Activated naive CD4-positive, alpha-beta T cell treated with anti-CD3 and anti-CD28 coated beads, Interleukin-2, amount 50 U/mL, for 72 hours (primary cell): Measurements from ENCODE around the gene CAMKMT. TPM values are rescaled to one million over a fixed set of nuclear protein-coding genes. Genes with fewer than 3 reads are reported as not detected.
A peak's percentile ranks its signal among the peaks of the same experiment; 100 is the strongest.

Experiments used
- ATAC-seq, 2 donors: fragments of 150-1000 bp; cut with Tn5 transposase; 2 replicates each; pipeline ENCODE4 v1.10.0; 2021; ENCODE audit warnings: mild to moderate bottlenecking in 2 of 2, moderate library complexity in 2 of 2
- DNase-seq, 2 donors: peaks; one replicate each; pipeline ENCODE4 v3.0.0; 2021 to 2022; ENCODE audit warnings: low spot score in 2 of 2
- H3K27ac Mint-ChIP-seq, 2 donors: one replicate each; pipeline ENCODE4 v1.8.0; 2022; ENCODE audit warnings: mild to moderate bottlenecking in 2 of 2, mixed read lengths in 2 of 2
- H3K36me3 Mint-ChIP-seq, 2 donors: one replicate each; pipeline ENCODE4 v1.8.0; 2022; ENCODE audit warnings: mixed read lengths in 2 of 2
- H3K9me3 Mint-ChIP-seq, 2 donors: one replicate each; pipeline ENCODE4 v1.8.0; 2022; ENCODE audit warnings: mixed read lengths in 2 of 2
- total RNA-seq, 2 donors: library from RNA; stranded (reverse); gene quantifications; one replicate each; pipeline ENCODE4 v1.2.3, GENCODE V29; 2022

Gene CAMKMT
- 10 to 100 TPM; 14.6 to 17.3 TPM for total RNA-seq

DNA sequence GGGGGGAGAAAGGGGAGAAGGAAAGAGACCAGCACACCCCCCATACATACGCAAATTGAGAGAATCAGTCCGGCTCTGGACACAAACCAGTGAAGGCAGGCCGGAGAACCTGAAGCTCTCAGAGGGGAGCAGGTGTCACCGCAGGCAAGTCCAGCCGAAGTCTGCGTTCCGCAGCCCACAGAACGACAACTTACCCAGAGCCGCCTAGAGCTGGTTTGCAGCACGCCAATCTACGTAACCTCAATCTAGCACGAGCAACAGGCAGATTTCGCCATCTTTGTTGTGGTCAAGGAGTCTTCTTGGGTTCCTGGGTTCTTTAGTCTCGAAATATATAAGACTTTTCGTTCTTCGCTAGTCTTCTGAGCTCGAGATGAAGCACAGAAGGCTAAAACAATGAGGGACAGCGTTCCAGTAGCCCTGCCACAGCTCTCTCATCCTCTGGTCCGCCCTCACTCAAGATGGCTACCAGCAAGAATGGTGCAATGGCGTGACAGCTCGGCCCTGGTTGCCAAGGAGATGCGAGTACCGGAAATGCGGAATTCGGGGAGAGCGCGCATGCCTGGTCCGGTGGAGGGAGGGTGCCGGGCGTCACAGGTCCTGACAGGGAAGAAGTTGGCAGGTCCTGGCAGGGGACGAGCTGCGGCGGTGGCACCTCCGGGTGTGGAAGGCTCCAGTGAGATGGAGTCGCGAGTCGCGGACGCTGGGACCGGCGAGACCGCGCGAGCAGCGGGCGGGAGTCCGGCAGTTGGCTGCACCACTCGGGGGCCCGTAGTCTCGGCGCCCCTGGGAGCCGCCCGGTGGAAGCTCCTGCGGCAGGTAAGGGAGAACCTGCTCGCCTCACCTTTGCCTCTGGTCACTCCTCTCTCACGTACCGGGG lies at the start of gene CAMKMT, which contains the start of gene PREPL:
CAMKMT (plus strand) TSS at position 618 of the 877 bp plus-strand sequence.
PREPL (minus strand) TSS at position 165 of the 877 bp plus-strand sequence. CDS start 15,152 bp downstream, outside the sequence.
- DNase-seq: peak; percentile 95 to 98
- Mint-ChIP-seq H3K36me3 (peaks cover 4 to 23% of the 10 kb centered on the region in 2 donors), H3K9me3 (no peaks in the 10 kb centered on the region), H3K27ac (peak within 1 kb of the TSS; percentile 100)
- peak; percentile 88 to 90 for ATAC-seq

DNA sequence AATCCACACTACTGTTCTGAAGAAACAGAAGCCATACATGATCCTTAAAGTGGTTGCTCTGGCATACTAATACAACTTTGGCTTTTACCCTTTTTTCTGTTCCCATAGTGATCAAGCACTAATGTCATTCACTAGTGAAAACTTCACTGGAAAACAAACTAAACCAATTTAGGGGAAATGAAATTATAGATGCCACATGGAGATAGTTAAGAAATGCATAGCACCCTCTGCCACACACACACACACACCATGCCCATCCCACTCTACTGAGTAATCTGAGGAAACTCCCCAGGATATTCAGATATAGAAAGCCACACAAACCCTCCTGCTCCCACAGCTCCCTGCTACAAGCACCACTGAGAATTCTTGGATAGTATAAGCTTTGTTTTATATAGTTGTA lies 47.4 kb upstream of the CAMKMT start:
- DNase-seq: no peak
- peaks cover 52 to 63% of the 10 kb centered on the region in 2 donors for H3K36me3 Mint-ChIP-seq
- no peak for ATAC-seq
- H3K9me3 Mint-ChIP-seq: peaks cover 8 to 18% of the 10 kb centered on the region in 2 donors
- H3K27ac Mint-ChIP-seq: no peak overlapping the region

DNA sequence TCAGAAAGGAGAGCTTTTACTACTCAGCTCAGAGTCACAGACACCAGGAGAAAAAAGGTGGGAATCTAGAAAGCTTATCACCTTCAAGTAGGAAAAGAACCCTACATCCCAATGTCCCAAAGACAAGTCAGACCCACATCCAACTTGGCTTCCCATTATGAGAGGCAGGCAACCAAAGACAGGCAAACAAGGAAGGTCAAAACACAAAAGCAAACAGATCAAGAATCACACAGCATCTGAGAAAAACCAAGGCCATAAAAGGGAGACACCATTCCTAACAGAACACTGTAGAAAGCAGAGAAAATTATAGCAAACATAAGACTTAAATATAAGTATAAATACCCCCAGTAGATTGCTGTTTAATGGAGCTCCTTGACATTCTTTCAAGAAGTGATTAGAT lies 45.8 kb upstream of the CAMKMT start:
- DNase-seq (no peak), ATAC-seq (no peak)
- no peak overlapping the region for H3K27ac Mint-ChIP-seq
- H3K36me3 Mint-ChIP-seq: peaks cover 48 to 51% of the 10 kb centered on the region in 2 donors
- peaks cover 3 to 13% of the 10 kb centered on the region in 2 donors for H3K9me3 Mint-ChIP-seq

DNA sequence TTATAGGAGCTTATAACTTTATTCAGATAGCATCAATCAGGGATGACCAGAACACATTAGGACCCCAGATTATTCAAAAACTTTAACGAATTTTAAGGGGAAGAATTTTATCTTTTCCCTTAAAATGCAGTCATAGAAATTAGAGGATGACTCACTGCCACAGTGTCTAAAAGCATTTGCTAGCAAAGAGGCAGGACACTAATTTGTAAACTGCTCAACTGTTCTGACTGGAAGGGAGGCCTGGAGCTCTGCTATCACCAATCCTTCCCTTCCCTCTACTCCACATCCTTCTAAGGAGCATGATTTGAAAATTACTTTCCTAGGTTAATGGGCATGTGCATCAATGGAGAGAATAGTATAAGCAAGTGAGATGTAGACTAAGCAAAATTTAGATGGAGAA lies 40.9 kb upstream of the CAMKMT start:
- no peak for ATAC-seq
- peaks cover 13 to 20% of the 10 kb centered on the region in 2 donors for H3K36me3 Mint-ChIP-seq

DNA sequence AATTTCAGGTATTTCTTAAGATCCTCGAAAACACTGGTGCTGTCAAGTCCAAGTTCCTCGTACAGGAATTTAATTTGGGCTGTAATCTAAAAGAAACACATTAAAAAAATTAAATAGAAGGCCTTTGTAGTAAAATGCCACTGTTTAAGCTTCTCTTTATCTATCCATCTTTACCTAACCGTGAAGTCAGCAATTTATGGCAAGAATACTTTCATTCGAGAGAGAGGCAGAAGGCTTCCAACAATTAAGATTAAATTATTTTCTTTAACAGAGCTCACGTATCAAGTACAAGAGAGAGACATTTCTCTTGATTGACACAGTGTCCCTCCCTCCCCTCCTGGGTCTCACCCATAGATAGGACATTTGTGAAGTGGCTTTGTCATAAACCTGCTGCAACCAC lies 40.4 kb upstream of the CAMKMT start:
- DNase-seq (no peak), ATAC-seq (no peak)
- no peak overlapping the region for H3K27ac Mint-ChIP-seq
- no peaks in the 10 kb centered on the region for H3K9me3 Mint-ChIP-seq
- H3K36me3 Mint-ChIP-seq: peaks cover 8 to 14% of the 10 kb centered on the region in 2 donors

More for the DNA sequence above, 40.9 kb upstream of the CAMKMT start:
- Mint-ChIP-seq H3K27ac (no peak overlapping the region), H3K9me3 (no peaks in the 10 kb centered on the region)
- no peak for DNase-seq

DNA sequence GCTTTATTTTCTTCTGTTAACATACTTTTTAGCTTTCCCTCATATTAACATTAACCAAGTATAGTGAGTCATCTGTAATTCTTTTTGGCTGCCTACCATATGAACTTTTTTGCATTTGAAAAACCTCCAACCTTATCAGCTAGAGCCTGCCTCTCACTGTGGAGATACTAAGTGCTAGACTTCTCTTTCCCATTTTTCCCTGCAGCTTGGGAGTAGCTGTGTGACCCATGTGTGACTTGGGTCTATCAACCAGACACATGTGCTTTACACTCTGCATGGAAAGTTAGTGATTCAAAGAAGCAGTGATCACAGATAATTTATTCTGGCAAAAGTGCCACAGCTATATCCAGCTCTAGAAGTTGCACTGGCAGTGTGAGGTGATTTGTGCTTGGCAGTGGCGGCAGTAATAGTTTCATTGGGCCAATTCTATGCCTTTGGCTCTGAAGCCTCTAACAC lies 36.7 kb upstream of the CAMKMT start:
- H3K27ac Mint-ChIP-seq: no peak overlapping the region
- DNase-seq: no peak
- peaks cover 12 to 16% of the 10 kb centered on the region in 2 donors for H3K36me3 Mint-ChIP-seq
- ATAC-seq: no peak
- H3K9me3 Mint-ChIP-seq: no peaks in the 10 kb centered on the region

DNA sequence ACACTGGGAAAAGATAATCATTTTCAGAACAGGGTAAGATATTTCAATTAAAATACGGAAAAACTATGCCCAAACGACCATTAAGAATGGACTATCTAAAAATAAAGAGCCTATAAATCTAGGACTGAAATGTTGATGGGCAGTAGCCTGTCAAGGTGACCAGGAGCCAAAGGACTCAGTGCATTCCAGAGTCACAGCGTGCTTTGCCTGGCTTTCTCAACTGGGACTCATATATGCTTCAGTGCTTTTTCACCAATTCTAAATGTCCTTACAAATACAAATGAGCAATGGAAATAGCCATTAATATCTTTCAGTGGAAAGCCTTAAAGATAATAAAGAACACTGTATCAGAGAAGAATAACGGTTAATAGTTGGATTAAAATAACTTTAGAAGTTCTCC lies 35.9 kb upstream of the CAMKMT start:
- Mint-ChIP-seq H3K27ac (no peak overlapping the region), H3K36me3 (peaks cover 12 to 16% of the 10 kb centered on the region in 2 donors), H3K9me3 (no peaks in the 10 kb centered on the region)
- no peak for ATAC-seq
- DNase-seq: no peak

DNA sequence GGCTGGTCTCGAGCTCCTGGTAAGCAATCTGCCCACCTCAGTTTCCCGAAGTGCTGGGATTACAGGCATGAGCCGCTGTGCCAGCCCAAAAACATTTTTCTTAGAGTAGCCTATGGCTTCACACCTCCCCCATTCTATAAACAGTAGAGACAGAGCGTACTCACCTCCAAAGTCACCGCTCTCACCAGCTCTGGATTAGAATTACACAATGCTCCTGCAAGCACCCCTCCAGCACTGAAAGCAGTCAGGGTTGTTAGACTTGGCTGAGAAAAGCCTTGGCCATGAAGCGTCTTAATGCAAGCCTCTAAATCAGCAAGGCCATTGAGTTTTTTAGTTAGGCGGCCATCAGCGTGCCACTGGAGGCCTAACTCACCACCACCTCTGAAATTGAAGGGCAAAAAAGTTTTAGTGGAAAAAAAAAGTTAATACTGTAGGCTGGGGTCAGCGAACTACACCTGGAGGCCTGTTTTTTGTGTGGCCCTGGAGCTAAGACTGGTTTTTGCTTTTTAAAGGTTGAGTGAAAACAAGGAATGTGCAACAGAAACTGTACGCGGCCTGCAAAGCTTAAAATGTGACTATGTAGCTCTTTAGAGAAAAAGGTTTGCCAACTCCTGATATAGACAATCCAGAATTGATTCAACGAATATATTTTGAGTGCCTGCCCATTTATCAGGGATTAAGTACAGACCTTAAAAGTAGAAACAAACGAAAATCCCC lies 35.0 kb upstream of the CAMKMT start:
- Mint-ChIP-seq H3K9me3 (no peaks in the 10 kb centered on the region), H3K36me3 (peaks cover 11 to 16% of the 10 kb centered on the region in 2 donors), H3K27ac (no peak overlapping the region)
- no peak for DNase-seq
- ATAC-seq: no peak

DNA sequence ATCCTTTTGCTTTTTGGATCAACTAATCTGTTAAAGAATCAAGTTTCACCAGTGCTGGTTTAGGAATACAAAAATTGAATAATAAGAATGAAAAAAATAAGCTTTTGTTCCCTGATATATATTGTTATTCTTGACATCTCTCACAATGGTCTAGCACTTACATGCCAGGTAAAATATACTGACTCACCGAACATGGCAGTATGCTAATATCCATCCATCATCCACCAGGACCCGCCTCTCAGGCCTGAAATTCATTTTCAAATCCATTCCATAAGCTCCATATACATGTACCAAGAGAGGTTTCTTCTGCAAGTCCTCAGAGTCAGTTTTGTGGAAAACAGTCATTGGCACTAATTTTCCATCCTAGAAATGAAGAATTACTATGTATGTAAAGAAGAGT lies 33.0 kb upstream of the CAMKMT start:
- peaks cover 12 to 21% of the 10 kb centered on the region in 2 donors for H3K36me3 Mint-ChIP-seq

DNA sequence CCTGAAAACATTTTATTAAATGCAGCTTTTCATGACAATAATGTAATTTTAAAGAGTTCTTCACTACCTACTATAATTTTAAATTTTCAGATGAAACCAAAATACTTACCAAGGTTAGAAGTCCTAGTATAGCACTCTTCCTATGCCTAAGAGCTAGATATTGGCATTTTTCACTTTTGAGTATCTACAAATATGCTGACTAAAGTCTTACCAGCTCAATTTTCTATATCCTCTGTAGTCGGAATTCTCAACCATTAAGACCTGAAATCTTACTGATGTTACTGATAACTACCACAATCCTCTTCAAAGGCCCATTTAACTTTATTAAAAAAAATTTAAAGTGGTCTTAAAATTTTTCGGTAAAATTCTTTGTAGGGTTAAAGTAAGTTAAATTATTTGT lies 32.4 kb upstream of the CAMKMT start:
- no peak for ATAC-seq
- Mint-ChIP-seq H3K27ac (peak overlapping the region in 1 of 2 donors; percentile 14), H3K9me3 (no peaks in the 10 kb centered on the region), H3K36me3 (peaks cover 12 to 17% of the 10 kb centered on the region in 2 donors)
- DNase-seq: no peak

More for the DNA sequence above, 33.0 kb upstream of the CAMKMT start:
- Mint-ChIP-seq H3K9me3 (no peaks in the 10 kb centered on the region), H3K27ac (no peak overlapping the region)
- DNase-seq (no peak), ATAC-seq (no peak)

DNA sequence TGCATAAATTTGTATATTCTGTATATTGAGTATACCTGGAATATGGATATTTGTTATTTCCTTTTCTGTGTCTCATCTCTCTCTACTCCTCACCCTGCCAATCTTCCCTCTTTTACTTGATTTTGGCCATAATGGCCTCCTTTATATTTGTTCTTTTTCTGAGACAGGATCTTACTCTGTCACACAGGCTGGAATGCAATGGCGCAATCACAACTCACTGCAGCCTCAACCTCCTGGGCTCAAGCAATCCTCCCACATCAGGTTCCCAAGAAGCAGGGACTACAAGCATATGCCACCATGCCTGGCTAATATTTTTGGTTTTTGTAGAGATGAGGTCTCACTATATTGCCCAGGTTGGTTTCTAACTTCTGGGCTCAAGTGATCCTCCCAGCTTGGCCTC lies 30.9 kb upstream of the CAMKMT start:
- H3K27ac Mint-ChIP-seq: peak overlapping the region; percentile 41 to 92
- no peaks in the 10 kb centered on the region for H3K9me3 Mint-ChIP-seq
- ATAC-seq (no peak), DNase-seq (no peak)
- H3K36me3 Mint-ChIP-seq: peaks cover 12 to 22% of the 10 kb centered on the region in 2 donors

DNA sequence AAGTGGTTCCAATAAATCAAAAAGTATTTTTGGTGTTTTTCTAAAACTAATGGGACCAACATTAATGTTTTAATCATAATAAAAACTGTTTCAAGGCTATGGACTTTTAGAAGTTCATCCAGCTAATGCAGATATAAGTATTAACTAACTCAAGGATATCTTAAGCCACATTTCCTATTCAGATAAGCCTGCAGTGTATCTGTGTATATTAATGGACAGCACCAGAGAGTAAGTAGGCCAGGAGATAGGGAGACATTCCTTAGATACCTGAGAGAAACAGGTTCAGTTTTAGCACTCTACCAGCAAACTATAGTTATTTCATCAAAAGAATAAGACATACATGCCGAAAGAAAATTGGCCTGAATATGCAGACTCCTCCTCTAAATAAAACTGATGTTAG lies 27.8 kb upstream of the CAMKMT start:
- H3K36me3 Mint-ChIP-seq: peaks cover 31 to 41% of the 10 kb centered on the region in 2 donors
- ATAC-seq: no peak
- peaks cover 0 to 4% of the 10 kb centered on the region in 2 donors for H3K9me3 Mint-ChIP-seq
- no peak overlapping the region for H3K27ac Mint-ChIP-seq
- DNase-seq: no peak

DNA sequence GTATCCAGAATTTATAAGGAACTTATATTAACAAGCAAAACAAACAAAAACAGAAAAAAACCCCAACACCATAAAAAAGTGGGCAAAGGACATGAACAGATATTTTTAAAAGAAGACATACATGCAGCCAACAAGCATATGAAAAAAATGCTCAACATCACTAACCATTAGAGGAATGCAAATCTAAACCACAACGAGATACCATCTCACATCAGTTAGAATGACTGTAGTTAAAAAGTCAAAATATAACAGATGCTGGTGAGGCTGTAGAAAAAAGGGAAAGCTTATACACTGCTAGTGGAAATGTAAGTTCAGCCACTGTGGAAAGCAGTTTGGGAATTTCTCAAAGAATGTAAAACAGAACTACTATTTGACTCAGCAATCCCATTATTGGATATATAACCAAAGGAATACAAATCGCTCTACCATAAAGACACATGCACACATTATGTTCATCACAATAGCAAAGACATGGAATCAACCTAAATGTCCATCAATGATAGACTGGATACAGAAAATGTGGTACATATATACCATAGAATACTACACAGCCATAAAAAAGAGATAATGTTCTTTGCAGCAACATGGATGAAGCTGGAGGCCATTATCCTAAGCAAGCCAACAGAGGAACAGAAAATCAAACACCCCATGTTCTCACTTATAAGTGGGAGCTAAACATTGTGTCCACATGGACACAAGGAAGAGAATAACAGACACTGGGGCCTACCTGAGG lies 25.8 kb upstream of the CAMKMT start:
- Mint-ChIP-seq H3K36me3 (peaks cover 31 to 41% of the 10 kb centered on the region in 2 donors), H3K9me3 (peaks cover 0 to 4% of the 10 kb centered on the region in 2 donors), H3K27ac (no peak overlapping the region)
- ATAC-seq: no peak
- DNase-seq: no peak

DNA sequence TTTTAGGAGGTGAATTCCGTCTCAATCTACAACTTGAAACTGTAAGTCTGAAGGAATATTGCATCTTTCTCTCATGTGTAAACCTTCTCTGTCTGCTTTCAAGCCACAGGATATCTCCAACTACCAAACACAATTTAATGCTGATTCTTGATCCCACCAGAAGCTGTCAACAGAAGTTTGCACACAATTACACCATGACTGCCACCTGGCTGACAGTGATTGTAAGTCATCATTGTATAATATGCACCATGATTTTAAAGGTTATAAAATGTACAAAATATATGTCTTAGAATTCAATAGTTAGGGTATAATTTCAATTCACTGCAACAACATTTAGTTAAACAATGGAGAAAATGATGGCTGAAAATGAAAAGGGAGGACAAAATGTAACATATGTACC lies 18.9 kb upstream of the CAMKMT start:
- H3K9me3 Mint-ChIP-seq: no peaks in the 10 kb centered on the region
- DNase-seq: no peak

DNA sequence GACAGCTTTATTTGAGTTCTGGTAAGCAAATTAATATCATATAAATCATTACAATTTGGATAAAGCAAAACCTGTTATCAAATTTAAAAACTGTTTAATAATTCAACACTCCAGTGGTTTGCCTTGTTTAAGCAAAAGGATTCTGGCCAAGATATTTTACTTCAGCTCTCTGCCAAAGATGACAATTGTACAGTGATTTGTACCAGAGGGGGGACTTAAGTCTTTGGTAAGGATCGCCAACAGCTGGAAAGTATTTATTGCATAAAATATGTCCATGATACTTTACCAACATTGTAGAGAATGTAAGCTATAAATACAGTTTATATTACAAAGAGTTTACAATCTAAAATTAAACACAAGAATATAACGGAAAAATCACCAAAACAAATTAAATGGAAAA lies 14.2 kb upstream of the CAMKMT start:
- no peak for DNase-seq
- ATAC-seq: no peak
- Mint-ChIP-seq H3K36me3 (no peaks in the 10 kb centered on the region), H3K27ac (no peak overlapping the region), H3K9me3 (no peaks in the 10 kb centered on the region)

More for the DNA sequence above, 18.9 kb upstream of the CAMKMT start:
- Mint-ChIP-seq H3K36me3 (peaks cover 9 to 13% of the 10 kb centered on the region in 2 donors), H3K27ac (no peak overlapping the region)
- no peak for ATAC-seq

DNA sequence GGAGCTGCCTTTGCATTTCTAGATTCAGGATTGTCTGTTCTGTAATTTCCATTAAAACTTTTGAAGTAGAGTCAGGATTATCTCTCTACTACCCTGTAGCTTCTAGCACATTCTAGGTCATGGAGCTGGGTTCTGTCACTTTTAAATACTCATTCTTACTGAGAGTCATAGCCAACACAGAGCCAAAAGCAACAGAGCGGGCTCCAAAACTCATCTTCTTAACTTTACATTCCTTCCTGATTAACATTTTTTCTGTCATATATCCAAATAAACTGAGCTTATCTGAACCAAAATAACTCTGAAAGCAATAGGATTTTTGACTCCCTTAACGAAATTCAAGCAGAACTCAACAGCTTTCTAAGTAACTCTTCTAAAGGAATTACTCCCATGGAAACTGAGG lies 13.3 kb upstream of the CAMKMT start:
- Mint-ChIP-seq H3K9me3 (no peaks in the 10 kb centered on the region), H3K36me3 (no peaks in the 10 kb centered on the region), H3K27ac (no peak overlapping the region)
- DNase-seq (no peak), ATAC-seq (no peak)
